ENCODE results near the gene TMEM14C.

Gene TMEM14C

GRCh38 chr6:10771371-10771894, 48.6 kb downstream of the TMEM14C start:
- DNase-seq, result no peak

GRCh38 chr6:10778230-10778629, 55.4 kb downstream of the TMEM14C start:
- DNase-seq, result no peak

- DNase-seq, result no peak
Observed at GRCh38 chr6:10779076-10779475, 56.2 kb downstream of the TMEM14C start.

Measured in SW 1271 (cell line).